Measurements from ENCODE around the gene CDK18.

GRCh38 chr1:205506409-205507200, 2.1 kb downstream of the CDK18 start:
- TF ChIP-seq, protein P1, sequence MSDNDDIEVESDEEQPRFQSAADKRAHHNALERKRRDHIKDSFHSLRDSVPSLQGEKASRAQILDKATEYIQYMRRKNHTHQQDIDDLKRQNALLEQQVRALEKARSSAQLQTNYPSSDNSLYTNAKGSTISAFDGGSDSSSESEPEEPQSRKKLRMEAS (IDR thresholded peaks at IDR 0.05): no peak
- no peak for TF ChIP-seq RAD21 (IDR thresholded peaks at IDR 0.05)
- no peak for TF ChIP-seq CTCF (IDR thresholded peaks at IDR 0.05; ENCODE audit: low read depth, low read length, missing input control)
- TF ChIP-seq REST (IDR thresholded peaks at IDR 0.05): no peak
- TF ChIP-seq HNF4A (conservative IDR thresholded peaks at IDR 0.05): no peak
- no peak for TF ChIP-seq RXRA (IDR thresholded peaks at IDR 0.05)
- no peak for TF ChIP-seq ATF3 (IDR thresholded peaks at IDR 0.05)
- no peak for TF ChIP-seq ZBTB33 (IDR thresholded peaks at IDR 0.05)
- no peak for TF ChIP-seq FOXA2 (IDR thresholded peaks at IDR 0.05)
- no peak for TF ChIP-seq HNF4G (IDR thresholded peaks at IDR 0.05)
- no peak for TF ChIP-seq TAF1 (conservative IDR thresholded peaks at IDR 0.05)
- no peak for TF ChIP-seq FOXA1 (IDR thresholded peaks at IDR 0.05)
- TF ChIP-seq YY1 (IDR thresholded peaks at IDR 0.05): no peak
